BE2C (cell line): ENCODE data around the gene NPC1L1.
"Not testable (repeated sequence)": the region's sequence is repeated elsewhere in the genome, so short reads cannot be mapped to it uniquely, and the experiment has no call there.

Experiments
- DNase-seq: peaks from one replicate; pipeline ENCODE4 v3.0.0-alpha.2; 2020
- H3K27me3 ChIP-seq: fragments of 250-450 bp; sonication (Bioruptor Pico); 2 replicates; pipeline ENCODE4 v1.5.1; 2020; ENCODE audit warnings: mild to moderate bottlenecking
- H3K36me3 ChIP-seq: fragments of 250-450 bp; sonication (Bioruptor Pico); 2 replicates; pipeline ENCODE4 v1.5.1; 2020; ENCODE audit warnings: mild to moderate bottlenecking
- H3K4me1 ChIP-seq: fragments of 250-450 bp; sonication (Bioruptor Pico); 2 replicates; pipeline ENCODE4 v1.5.1; 2020
- H3K4me3 ChIP-seq: 2 replicates; pipeline ENCODE4 v1.5.1; 2011; ENCODE audit warnings: low read depth, low read length
- H3K9me3 ChIP-seq: fragments of 250-450 bp; sonication (Bioruptor Pico); 2 replicates; pipeline ENCODE4 v1.5.1; 2020
- CTCF ChIP-seq: IDR thresholded peaks from 2 replicates; pipeline ENCODE4 v1.5.1; 2012; ENCODE audit warnings: mild to moderate bottlenecking, low read depth, low read length

NPC1L1 gene

GRCh38 chr7:44559485-44559884, 18.4 kb upstream of the NPC1L1 start:
- Histone ChIP-seq H3K27me3 (no peaks in the 10 kb centered on the region), H3K4me3 (no peak overlapping the region), H3K36me3 (peaks cover 6% of the 10 kb centered on the region), H3K4me1 (no peaks in the 10 kb centered on the region), H3K9me3 (no peaks in the 10 kb centered on the region)
- DNase-seq = no peak
- no peak for TF ChIP-seq CTCF

DNA sequence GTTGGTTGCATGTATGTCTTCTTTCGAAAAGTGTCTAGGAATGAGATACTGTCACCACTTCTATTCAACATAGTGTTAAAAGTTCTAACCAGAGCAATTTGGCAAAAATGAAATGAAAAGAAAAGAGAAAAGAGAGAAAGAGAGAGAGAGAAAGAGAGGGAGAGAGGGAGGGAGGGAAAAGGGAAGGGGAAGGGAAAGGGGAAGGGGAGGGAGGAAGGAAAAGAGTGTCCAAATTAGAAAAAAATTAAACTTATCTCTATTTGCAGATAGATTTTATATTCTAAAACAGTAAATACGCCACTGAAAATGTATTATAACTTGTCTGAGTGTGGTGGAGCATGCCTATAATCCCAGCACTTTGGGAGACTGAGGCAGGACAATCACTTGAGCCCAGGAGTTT, 16.4 kb upstream of the NPC1L1 start:
- H3K27me3 ChIP-seq = no peaks in the 10 kb centered on the region; the same call in 1 of the 2 replicates
- no peaks in the 10 kb centered on the region for H3K4me1 ChIP-seq
- no peak overlapping the region for H3K4me3 ChIP-seq
- DNase-seq = no peak
- H3K9me3 ChIP-seq = no peaks in the 10 kb centered on the region
- no peak for TF ChIP-seq CTCF
- no peaks in the 10 kb centered on the region for H3K36me3 ChIP-seq

DNA sequence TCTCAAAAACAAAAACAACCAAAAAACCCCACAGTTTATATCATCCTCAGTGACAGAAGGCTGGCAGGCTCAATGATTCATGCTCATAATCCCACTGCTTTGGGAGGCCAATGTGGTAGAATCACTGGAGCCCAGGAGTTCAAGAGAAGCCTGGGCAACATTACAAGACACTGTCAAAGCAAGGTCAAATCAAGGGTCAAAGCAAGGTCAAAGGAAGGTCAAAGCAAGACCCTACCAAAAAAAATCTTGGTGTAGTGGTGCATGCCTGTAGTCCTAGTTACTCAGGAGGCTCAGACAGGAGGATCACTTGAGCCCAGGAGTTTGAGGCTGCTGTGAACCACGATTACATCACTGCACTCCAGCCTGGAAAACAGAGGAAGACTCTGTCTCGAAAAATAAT, 14.2 kb upstream of the NPC1L1 start:
- Histone ChIP-seq H3K36me3 (no peaks in the 10 kb centered on the region), H3K4me1 (no peaks in the 10 kb centered on the region), H3K9me3 (no peaks in the 10 kb centered on the region), H3K4me3 (no peak overlapping the region), H3K27me3 (no peaks in the 10 kb centered on the region; the same call in 1 of the 2 replicates)
- DNase-seq = no peak
- TF ChIP-seq CTCF = no peak

- H3K4me1 ChIP-seq, H3K27me3 ChIP-seq, DNase-seq, H3K9me3 ChIP-seq, H3K36me3 ChIP-seq, H3K4me3 ChIP-seq: not testable (repeated sequence)
These were observed 11.4 kb upstream of the NPC1L1 start for GRCh38 chr7:44552473-44553005.

DNA sequence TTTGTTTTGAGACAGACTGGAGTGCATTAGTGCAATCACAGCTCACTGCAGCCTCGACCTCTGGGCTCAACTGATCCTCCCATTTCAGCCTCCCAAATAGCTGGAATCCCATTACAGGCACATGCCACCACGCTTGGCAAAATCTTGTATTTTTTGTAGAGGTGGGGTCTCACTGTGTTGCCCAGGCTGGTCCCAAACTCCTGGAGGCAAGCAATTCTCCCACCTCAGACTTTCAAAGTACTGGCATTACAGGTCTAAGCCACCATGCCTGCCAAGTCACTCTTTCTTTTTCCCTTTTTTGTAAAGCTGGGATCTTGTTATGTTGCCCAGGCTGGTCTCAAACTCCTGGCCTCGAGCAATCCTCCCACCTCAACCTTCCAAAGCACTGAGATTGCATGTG, 8.3 kb upstream of the NPC1L1 start:
- no peak for DNase-seq
- no peak for TF ChIP-seq CTCF
- Histone ChIP-seq H3K36me3 (no peaks in the 10 kb centered on the region), H3K27me3 (peaks cover 6% of the 10 kb centered on the region; the same call in 1 of the 2 replicates), H3K4me3 (no peak overlapping the region), H3K4me1 (no peaks in the 10 kb centered on the region), H3K9me3 (no peaks in the 10 kb centered on the region)

- Histone ChIP-seq H3K36me3 (no peaks in the 10 kb centered on the region), H3K4me3 (no peak overlapping the region), H3K4me1 (no peaks in the 10 kb centered on the region), H3K9me3 (no peaks in the 10 kb centered on the region), H3K27me3 (peaks cover 6% of the 10 kb centered on the region; the same call in 1 of the 2 replicates)
- no peak for DNase-seq
- no peak for TF ChIP-seq CTCF
These were observed 7.8 kb upstream of the NPC1L1 start for GRCh38 chr7:44548893-44549292.
